ENCODE measurements around the gene CMSS1.
A peak's percentile ranks its signal among the peaks of the same experiment; 100 is the strongest.

CMSS1 gene

DNA sequence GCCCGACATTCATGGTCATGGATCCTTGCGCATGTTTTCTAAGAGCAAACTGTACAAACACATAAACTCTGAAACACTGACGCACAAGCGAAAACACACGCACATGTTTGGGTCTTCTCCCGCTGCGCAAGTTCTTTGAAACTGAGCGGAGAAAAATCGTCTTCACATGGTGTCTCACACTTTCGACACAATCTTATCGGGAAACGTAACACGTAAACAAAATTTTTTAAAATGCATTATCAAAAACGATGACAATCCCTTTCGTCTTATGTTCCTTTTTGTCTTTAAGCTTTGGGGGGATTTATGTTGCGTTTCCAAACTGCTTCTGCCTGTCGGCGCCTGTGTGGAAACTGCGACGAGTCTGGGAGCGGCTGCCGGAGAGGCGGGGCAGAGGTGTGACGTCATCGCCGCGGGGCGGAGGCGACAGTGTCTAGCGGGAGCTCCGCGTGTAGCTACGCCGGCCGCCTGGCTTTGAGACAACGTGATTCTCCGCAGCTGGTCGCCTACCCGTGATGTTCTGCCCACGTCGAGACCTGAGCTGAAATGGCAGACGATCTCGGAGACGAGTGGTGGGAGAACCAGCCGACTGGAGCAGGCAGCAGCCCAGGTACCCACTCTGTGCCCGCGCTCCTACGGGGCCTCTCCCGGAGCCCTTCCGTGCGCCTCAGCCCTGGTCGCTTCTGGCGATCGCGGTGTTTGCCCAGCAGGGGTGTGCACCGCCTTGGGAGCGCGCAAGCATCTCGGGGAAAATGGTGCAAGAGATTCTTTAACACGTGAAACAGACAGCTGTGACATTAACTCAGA is at the start of gene CMSS1:
Gene CMSS1 (plus strand): TSS at position 426 of the 804 bp plus-strand sequence.
- DNase-seq = peak; percentile 98

DNA sequence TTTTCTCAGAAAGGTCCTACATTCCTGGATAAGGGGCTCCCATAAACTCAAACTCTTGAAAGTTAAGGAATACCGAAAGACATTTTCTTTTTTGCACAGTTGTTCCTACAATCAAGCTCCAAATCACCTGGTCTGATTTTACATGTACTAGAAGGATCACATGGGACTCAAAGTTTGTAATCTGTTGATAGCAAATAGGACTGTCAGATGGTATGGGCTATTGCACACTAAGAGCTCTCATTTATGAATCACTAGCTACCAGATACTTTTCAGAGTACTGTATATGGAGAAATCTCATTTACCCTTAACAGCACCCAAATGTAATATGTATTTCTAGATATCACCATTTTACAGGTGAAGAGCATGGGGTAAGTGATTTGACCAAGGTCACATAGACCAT is 49.5 kb upstream of the CMSS1 start:
- no peak for DNase-seq

DNA sequence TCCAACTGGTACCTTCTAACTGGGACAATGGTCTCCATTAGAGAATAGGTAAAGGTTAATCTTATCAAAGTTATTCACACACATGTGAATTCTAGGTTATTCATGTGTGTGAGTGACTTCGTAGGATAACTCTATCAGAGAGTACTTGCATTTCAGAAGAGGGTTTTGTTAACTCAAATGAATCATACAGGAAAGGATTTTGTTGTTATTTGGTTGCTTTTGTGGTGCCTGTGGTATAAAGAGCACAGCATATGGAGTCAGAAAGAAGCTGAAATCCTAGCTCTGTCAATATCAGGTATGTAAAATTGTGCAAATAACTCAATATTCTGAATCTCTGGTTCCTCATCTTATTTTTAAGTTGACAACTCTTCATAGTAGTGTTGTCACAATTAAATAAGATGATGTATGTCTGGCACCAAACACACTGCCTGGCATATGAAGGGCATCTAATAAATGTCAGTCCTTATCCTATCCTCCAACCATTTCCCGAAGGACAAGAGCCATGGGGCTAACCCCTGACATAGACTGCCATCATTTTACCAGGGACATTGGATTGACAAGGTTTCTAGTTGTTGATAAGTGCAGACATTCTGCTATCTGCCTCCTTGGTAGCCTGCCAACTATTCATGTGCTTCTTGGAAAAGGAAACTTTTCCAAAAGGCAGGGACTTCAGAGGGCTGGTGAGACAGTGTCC is 48.7 kb upstream of the CMSS1 start:
- no peak for DNase-seq

DNA sequence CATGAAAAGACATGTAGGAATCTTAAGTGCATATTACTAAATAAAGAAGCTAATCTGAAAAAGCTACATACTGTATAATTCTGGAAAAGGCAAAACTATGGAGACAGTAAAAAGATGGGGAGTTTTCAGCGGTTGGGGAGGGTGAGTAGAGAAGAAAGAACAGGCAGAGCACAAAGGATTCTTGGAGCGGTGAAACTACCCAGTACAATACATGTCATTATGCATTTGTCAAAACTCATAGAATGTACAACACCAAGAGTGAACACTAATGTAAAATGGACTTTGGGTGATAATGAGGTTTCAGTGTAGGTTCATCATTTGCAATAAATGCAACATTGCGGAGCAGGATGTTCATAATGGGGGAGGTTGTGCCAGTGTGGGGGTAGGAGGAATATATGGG is 45.5 kb upstream of the CMSS1 start:
- no peak for DNase-seq

DNA sequence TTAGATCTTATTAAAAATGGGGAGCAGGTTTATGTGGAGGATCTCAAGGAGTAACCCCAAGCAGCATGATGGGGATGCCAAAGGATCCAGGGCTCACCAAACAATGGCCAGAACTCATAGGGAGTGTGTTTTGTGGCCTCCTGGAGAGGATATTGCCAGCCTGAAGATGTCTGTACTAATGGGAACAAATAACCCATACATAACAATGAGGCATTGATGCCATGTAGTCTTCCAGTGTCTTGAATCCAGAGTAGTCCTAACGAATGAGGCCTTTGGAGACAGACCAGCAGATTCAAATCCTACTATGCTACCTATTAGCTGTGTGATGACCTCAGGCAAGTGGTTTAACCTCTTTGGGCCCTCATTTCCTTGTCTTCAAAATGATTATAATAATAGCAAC is 45.0 kb upstream of the CMSS1 start:
- DNase-seq = no peak

DNA sequence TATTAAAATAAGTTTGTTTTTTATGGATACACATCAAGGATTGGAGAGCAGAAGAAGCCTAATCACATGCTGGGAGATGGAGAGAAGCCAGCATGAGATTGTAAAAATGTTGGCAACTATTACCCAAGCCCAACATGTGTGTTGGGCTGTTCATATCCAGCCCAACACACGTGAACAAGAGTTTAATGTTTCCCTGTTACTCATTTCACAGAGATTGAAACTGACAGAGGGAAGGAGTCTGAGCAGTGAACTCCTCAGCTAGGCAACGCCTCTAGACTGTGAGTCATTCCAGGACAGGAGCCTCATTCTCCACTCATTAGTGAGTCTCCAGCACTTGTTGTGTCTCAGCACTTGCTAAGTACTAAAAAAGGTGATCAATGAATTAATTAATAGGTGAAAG is 43.2 kb upstream of the CMSS1 start:
- DNase-seq = no peak

DNA sequence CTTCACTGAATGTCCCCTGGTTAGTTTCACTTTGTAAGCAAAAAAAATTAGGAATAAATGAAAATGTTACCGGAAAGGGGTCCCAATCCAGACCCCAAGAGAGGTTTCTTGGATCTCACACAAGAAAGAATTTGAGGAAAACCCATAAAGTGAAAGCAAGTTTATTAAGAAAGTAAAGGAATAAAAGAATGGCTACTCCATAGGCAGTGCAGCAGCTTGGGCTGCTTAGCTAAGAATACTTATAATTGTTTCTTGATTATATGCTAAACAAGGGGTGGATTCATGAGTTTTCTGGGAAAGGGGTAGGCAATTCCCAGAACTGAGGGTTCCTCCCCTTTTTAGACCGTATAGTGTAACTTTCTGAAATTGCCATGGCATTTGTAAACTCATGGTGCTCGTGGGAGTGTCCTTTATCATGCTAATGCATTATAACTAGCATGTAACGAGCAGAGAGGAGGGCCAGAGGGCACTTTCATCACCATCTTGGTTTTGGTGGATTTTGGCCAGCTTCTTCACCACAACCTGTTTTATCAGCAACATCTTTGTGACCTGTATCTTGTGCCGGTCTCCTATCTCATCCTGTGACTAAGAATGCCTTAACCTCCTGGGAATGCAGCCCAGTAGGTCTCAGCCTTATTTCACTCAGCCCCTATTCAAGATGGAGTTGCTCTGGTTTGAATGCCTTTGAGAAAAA is 41.0 kb upstream of the CMSS1 start:
- no peak for DNase-seq

DNA sequence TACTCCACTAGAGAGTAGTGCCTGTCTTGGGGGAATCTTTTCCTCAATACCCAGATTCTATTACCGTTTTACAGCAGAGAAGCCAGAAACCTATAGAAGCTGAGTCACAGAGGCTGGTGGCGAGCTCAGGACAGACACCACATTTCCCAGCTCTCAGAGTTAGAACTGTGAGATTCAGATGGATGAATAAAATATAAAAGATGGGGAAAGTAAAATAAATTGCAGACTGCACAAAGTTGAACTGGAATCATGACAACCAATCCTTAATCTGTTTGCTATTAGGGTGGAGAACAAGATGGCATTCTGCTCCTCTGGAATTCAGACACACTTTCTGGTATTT is 40.5 kb upstream of the CMSS1 start:
- DNase-seq = no peak

DNA sequence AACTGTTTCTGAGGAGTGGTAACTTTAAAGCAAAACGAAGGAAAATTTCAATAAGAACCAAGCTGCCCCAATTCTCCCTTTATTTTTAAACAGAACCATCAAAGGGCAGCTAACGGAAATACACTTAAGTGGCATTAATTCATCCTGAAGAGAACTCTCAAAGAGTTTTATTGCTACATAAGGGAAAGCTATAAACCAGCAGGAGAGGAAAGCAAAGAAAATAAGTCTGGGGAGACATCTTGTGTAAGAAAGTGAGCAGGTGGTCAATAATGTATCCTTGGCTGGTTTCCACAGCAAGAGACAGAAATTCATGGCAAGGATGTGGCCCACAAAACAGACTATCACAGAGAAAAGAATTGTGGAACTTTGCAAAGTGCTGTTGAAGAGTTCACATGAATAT is 40.0 kb upstream of the CMSS1 start:
- no peak for DNase-seq

DNA sequence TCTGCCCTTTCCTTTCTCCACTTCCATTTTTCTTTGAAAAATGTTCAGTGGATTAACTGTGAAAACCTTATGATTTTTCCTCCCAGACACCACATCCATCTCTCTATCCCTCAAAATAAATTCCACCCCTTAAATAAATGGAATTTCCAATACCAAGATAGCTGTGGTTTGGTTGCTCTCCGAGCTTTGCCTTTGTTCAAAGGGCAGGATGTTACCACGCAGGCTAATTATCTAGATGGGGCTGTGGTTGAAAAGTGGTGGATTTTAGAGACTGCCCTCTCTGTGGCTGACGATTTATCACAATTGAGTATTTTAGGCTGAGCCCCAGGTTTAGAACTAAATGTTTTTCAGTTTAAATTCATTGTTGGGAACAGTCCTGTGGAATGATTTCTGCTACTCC is 36.9 kb upstream of the CMSS1 start:
- DNase-seq = no peak

DNA sequence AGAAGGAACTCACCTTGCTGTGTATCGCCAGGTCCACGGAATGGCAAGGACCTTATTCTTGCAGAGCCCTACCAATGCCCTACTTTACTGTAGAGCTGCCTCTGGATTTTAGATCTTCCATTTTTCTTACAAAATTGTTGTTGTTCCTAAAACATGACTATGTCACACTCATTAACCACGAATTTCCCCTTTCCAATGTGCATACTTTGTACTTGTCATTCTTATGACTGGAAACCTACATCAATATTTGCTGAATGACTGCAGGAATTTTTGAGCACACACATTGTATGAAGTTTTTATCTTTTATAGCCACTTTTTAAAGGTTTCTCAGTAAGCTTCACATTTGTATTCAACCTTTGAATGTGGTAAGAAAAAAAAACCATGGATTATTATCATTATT is 35.9 kb upstream of the CMSS1 start:
- no peak for DNase-seq

DNA sequence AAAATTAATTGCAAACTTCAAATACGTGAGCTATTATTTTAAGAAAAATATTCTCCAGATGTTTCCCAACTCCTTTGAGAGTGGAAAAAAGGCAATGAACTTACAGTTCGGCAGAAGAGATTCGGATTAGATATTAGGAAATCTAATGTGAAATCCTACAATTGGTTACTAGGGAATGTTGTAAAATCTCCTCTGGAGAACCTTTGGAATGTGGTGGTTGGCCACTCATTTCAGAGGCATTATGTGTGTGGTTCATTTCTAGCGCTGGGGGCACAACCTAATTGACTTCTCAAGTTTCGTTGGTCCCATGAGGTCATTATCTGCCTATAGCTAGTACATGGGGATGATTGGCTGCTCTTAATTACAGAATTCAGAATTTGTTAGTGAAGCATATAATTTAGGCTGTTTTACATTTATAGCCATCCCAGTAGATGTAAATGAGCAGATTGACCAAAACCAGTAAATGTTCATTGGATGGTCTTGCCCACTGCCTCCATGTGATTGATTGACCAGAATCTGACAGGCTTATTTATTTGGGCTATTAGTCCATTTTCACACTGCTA is 34.6 kb upstream of the CMSS1 start:
- no peak for DNase-seq

DNA sequence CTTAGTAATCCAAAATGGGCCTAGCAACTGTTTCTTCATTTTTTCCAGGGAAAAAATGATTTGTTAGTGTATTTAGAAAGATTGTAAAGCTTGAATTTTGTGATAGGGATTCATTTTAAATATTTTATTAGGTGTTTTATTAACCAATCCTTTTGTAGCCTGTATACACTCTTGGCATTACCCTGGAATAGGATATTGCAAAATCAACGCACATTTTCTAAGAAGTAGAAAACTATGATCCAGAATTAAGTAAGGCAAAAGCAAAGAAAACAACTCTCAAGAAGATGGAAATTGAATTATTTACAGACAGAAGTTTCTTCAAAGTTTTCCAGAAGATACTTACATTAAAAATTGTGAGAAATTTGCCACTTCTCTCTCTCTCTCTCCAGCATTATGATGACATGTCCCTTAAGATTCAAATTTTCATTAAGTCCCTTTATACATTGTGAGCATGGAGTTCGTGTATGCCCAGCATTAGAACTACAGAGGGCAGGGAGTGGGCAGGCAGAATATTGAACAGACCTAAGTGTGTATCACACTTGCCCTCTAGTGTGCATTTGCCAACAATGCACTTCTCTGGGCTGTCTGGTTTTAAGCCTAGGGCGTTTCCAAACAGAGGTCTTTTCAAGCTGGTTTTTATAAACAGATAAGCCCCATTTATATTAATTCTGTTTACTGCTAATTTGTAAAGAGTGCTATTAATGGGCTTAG is 28.5 kb upstream of the CMSS1 start:
- no peak for DNase-seq

DNA sequence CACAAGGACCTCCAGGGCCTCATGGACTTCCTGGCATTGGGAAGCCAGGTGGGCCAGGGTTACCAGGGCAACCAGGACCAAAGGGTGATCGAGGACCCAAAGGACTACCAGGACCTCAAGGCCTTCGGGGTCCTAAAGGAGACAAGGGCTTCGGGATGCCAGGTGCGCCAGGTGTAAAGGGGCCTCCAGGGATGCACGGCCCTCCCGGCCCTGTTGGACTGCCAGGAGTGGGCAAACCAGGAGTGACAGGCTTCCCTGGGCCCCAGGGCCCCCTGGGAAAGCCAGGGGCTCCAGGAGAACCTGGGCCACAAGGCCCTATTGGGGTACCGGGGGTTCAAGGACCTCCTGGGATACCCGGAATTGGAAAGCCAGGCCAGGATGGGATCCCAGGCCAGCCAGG is 23.2 kb upstream of the CMSS1 start:
- DNase-seq = no peak

DNA sequence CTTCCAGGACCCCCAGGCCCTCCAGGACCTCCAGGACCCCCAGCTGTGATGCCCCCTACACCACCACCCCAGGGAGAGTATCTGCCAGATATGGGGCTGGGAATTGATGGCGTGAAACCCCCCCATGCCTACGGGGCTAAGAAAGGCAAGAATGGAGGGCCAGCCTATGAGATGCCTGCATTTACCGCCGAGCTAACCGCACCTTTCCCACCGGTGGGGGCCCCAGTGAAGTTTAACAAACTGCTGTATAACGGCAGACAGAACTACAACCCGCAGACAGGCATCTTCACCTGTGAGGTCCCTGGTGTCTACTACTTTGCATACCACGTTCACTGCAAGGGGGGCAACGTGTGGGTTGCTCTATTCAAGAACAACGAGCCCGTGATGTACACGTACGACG is 22.1 kb upstream of the CMSS1 start:
- no peak for DNase-seq

DNA sequence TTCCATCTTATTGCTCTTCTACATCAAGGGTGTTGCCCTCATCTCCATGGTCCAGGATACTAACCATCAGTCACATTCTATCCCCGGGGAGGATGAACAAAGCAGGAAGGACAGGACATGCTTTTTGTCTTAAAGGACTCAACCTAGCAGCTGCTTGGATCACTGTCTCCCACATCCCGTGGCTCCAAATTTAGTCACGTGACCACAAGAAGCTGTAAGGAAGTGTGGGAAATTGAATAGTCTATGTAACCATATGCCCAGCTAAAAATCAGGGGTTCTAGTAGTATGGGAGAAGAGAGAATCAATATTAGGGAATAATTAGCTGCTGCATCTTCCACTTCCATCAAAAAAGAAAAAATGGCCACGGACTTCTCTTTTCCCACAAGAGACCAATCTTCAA is 18.2 kb upstream of the CMSS1 start:
- DNase-seq = no peak

DNA sequence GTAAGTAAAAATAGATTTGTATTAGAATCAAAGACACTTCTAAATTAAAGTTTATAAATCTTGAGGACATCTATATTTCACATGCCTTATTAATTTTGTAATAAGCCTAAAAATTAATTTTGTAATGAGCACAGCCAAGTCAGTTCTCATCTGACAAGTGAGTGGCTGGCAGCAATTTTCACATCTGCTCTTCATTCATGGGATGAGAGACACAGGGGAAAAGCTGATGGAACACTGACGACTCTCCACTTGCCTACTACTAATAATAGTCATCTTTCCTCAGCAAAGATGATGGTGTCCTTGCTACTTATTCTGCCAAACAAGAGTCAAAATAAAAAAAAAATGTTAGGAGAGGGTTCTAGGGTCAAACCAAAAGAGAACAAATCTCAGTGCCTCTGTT is 14.4 kb upstream of the CMSS1 start:
- no peak for DNase-seq

DNA sequence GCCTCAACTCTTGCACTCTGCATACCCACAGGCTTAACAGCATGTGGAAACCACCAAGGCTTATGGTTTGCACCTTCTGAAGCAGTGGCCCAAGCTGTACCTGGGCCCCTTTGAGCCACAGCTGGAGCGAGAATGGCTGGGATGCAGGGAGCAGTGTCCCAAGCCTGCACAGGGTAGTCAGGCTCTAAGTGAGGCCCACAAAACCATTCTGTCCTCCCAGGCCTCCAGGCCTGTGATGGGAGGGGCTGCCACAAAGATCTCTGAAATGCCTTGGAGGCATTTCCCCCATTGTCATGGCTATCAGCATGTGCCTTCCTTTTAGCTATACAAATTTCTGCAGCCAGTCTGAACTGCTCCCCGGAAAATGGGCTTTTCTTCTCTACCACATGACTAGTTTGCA is 12.5 kb upstream of the CMSS1 start:
- no peak for DNase-seq

DNA sequence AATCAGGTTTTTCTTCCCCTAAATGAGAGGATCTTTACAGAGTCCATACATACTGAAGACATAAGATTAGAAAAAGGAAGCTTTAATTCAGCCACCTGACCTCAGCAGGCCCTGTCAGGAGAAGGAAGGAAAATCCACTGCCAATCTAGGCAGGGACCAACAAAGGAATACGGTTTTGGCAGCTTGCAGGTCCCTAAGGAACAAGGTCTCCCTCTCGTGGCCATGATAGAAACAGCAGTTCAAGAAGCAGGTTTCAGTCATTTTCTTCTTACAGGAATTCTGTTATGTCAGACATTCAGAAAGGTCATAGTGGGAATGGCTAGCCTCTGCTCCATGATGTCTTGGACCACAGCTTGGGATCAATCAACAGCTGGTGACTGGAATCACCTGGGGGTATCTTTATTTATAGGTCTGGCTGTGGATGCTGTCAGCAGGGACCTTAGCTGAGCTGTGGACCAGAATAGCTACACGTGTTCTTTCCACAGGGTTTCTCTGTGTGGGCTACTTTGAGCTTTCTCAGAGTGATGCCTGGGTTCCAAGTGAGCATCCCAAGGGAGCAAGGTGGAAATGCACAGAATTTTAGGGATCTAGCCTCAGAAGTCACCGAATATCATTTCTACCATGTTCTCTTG is 9.4 kb upstream of the CMSS1 start:
- no peak for DNase-seq

DNA sequence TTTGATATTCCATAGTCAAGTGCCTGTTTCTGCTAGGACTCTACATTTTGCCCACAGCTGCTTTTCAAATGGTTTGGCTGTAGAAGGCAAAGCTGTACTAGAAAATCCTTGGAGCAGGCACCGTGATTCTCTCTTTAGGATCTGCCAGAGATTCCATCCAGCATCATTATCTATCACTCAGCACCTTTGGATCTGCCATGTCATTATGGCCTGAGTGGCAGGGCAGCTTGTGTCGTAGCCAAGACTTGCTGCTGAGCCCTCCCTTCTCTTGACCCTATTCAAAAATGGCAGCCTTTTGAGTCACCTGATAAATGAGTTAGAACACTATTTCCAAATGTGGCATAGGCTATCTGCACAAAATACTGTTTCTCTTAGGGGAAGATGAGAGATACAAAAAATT is 8.1 kb upstream of the CMSS1 start:
- no peak for DNase-seq

DNA sequence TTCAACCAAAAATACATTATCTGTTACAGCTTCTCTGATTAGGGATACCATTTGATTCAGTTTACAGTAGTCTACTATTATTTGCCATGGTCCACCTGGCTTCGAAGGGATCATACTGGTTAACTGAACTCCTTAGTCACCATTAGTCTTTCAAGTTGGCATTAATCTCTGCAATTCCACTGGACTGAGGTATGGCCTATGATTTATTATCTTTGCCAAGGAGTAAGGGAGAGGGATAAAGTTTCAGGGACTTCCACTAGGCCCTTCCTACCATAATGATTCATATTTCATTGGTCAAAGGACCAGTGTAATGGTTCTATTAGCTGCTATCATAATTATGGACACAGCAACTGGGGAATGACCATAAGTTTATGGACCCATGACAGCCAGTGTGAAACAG is 7.3 kb upstream of the CMSS1 start:
- no peak for DNase-seq

DNA sequence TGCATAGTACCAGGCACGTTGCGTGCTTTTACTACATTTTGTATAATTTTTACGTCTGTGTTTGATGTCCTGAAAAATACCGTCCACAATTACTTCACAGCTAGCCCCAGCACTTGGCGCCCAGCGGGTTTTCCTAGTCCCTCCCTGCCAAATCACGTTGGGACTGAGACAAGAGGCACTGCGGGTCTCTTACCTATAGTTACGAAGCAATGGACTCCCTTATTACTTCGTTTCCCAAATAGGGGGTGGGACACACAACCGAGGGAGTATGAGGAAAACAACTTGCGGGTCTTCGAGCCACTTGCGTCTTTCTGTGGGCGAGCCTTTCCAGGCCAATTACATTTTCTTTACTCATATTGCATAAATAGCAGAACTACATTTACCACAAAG is 620 bp upstream of the CMSS1 start:
- peak; percentile 70 for DNase-seq

DNA sequence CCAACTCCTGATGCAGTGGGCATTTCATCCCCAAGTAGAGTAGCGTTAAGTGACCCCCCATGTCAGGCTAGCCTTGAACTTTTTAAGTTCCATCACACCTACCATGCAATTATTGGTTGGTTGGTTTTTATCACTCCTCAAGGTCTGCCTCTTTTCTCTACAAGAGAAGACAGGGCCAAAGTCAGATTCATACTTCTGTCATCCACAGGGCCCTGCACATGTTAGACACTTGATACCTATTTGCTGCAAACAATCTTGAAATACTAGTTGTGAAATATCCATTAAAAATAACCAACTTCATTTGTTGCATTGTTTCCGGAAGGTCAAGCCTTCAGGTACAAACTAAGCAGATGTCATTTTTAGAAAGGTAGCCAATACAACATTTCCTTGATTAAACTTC is 1.2 kb downstream of the CMSS1 start:
- DNase-seq = no peak

Measured in activated CD8-positive, alpha-beta memory T cell treated with anti-CD3 and anti-CD28 coated beads for 24 hours (primary cell).